Measurements from ENCODE around the gene RGS19. TPM values are rescaled to one million over a fixed set of nuclear protein-coding genes. Genes with fewer than 3 reads are reported as not detected.

Gene RGS19
- total and polyA plus RNA-seq, 2 donors, result 7.8 to 11.6 TPM

- Histone ChIP-seq H3K36me3 (ENCODE audit: insufficient read depth) (no peaks in the 10 kb centered on the region), H3K27ac (ENCODE audit: low read depth) (no peak overlapping the region), H3K4me1 (ENCODE audit: insufficient read depth) (no peaks in the 10 kb centered on the region), H3K4me3 (ENCODE audit: low read depth, low read length) (no peak overlapping the region)
- no peak for DNase-seq (ENCODE audit: extremely low spot score)
- 71% methylated on average over 6 of the region's 6 CpGs for WGBS
These were observed 34.1 kb upstream of the RGS19 start for GRCh38 chr20:64113444-64113775.

- no peak for DNase-seq (ENCODE audit: extremely low spot score)
These were observed 33.5 kb upstream of the RGS19 start for GRCh38 chr20:64112691-64113443.

GRCh38 chr20:64111841-64112641 is 32.7 kb upstream of the RGS19 start:
- Histone ChIP-seq H3K4me3 (ENCODE audit: low read depth, low read length) (no peak overlapping the region), H3K36me3 (ENCODE audit: insufficient read depth) (no peaks in the 10 kb centered on the region), H3K27ac (ENCODE audit: low read depth) (no peak overlapping the region), H3K4me1 (ENCODE audit: insufficient read depth) (no peaks in the 10 kb centered on the region)
- DNase-seq (ENCODE audit: extremely low spot score), result no peak
- 80% methylated on average over 19 of the region's 19 CpGs for WGBS

More at GRCh38 chr20:64112691-64113443, 33.5 kb upstream of the RGS19 start:
- no peaks in the 10 kb centered on the region for H3K4me1 ChIP-seq (ENCODE audit: insufficient read depth)
- no peaks in the 10 kb centered on the region for H3K36me3 ChIP-seq (ENCODE audit: insufficient read depth)
- 76% methylated on average over 18 of the region's 18 CpGs for WGBS
- H3K27ac ChIP-seq (ENCODE audit: low read depth), result no peak overlapping the region
- no peak overlapping the region for H3K4me3 ChIP-seq (ENCODE audit: low read depth, low read length)

- H3K36me3 ChIP-seq (ENCODE audit: insufficient read depth), result no peaks in the 10 kb centered on the region
These were observed 31.2 kb upstream of the RGS19 start for GRCh38 chr20:64110411-64111068.

GRCh38 chr20:64109831-64110391 is 30.6 kb upstream of the RGS19 start:
- WGBS, result 58% methylated on average over 16 of the region's 16 CpGs
- DNase-seq (ENCODE audit: extremely low spot score), result no peak
- no peaks in the 10 kb centered on the region for H3K36me3 ChIP-seq (ENCODE audit: insufficient read depth)
- no peak overlapping the region for H3K4me3 ChIP-seq (ENCODE audit: low read depth, low read length)
- no peak overlapping the region for H3K27ac ChIP-seq (ENCODE audit: low read depth)
- no peaks in the 10 kb centered on the region for H3K4me1 ChIP-seq (ENCODE audit: insufficient read depth)

More at GRCh38 chr20:64110411-64111068, 31.2 kb upstream of the RGS19 start:
- H3K27ac ChIP-seq (ENCODE audit: low read depth), result no peak overlapping the region
- no peak overlapping the region for H3K4me3 ChIP-seq (ENCODE audit: low read depth, low read length)
- 91% methylated on average over 10 of the region's 10 CpGs for WGBS
- no peaks in the 10 kb centered on the region for H3K4me1 ChIP-seq (ENCODE audit: insufficient read depth)
- DNase-seq (ENCODE audit: extremely low spot score), result no peak

- no peak for DNase-seq (ENCODE audit: extremely low spot score)
- Histone ChIP-seq H3K4me1 (ENCODE audit: insufficient read depth) (no peaks in the 10 kb centered on the region), H3K27ac (ENCODE audit: low read depth) (no peak overlapping the region), H3K4me3 (ENCODE audit: low read depth, low read length) (no peak overlapping the region), H3K36me3 (ENCODE audit: insufficient read depth) (no peaks in the 10 kb centered on the region)
- 83% methylated on average over 26 of the region's 26 CpGs for WGBS
These were observed 29.7 kb upstream of the RGS19 start for GRCh38 chr20:64108731-64109681.

GRCh38 chr20:64107736-64108457 is 28.6 kb upstream of the RGS19 start:
- 61% methylated on average over 19 of the region's 19 CpGs for WGBS
- H3K27ac ChIP-seq (ENCODE audit: low read depth), result no peak overlapping the region
- H3K4me1 ChIP-seq (ENCODE audit: insufficient read depth), result no peaks in the 10 kb centered on the region
- no peak overlapping the region for H3K4me3 ChIP-seq (ENCODE audit: low read depth, low read length)
- no peak for DNase-seq (ENCODE audit: extremely low spot score)
- no peaks in the 10 kb centered on the region for H3K36me3 ChIP-seq (ENCODE audit: insufficient read depth)

GRCh38 chr20:64106981-64107735 is 27.8 kb upstream of the RGS19 start, which contains the start of gene NPBWR2:
NPBWR2 (minus strand) TSS chr20:64107565; CDS start chr20:64106831, 734 bp downstream.
- DNase-seq (ENCODE audit: extremely low spot score), result no peak
- Histone ChIP-seq H3K4me3 (ENCODE audit: low read depth, low read length) (no peak within 1 kb of the TSS), H3K36me3 (ENCODE audit: insufficient read depth) (no peaks in the 10 kb centered on the region), H3K4me1 (ENCODE audit: insufficient read depth) (no peaks in the 10 kb centered on the region), H3K27ac (ENCODE audit: low read depth) (no peak within 1 kb of the TSS)
- 54% methylated on average over 22 of the region's 22 CpGs for WGBS

GRCh38 chr20:64106435-64106961 is 27.2 kb upstream of the RGS19 start:
- WGBS, result 89% methylated on average over 28 of the region's 28 CpGs
- H3K36me3 ChIP-seq (ENCODE audit: insufficient read depth), result no peaks in the 10 kb centered on the region
- no peak for DNase-seq (ENCODE audit: extremely low spot score)

GRCh38 chr20:64105846-64106434 is 26.6 kb upstream of the RGS19 start:
- Histone ChIP-seq H3K4me3 (ENCODE audit: low read depth, low read length) (no peak overlapping the region), H3K36me3 (ENCODE audit: insufficient read depth) (no peaks in the 10 kb centered on the region), H3K4me1 (ENCODE audit: insufficient read depth) (no peaks in the 10 kb centered on the region), H3K27ac (ENCODE audit: low read depth) (no peak overlapping the region)
- no peak for DNase-seq (ENCODE audit: extremely low spot score)
- 92% methylated on average over 39 of the region's 39 CpGs for WGBS

More at GRCh38 chr20:64106435-64106961, 27.2 kb upstream of the RGS19 start:
- H3K27ac ChIP-seq (ENCODE audit: low read depth), result no peak overlapping the region
- H3K4me3 ChIP-seq (ENCODE audit: low read depth, low read length), result no peak overlapping the region
- no peaks in the 10 kb centered on the region for H3K4me1 ChIP-seq (ENCODE audit: insufficient read depth)

All from urinary bladder (tissue), 4 donors.